Activated naive CD4-positive, alpha-beta T cell treated with anti-CD3 and anti-CD28 coated beads, Interleukin-2, amount 10 ng/mL, durations not matched to agents 7 days and 5 days (primary cell): ENCODE results near the gene SLC2A2.

Experiments
- CTCF ChIA-PET: fragments of 350-600 bp; sonication (Branson Sonifier 250); formaldehyde crosslinking; loops from one replicate; lab custom pipeline; 2021; ENCODE audit warnings: antibody characterized with exemption; lab: Charles Lee
- DNase-seq: peaks from one replicate; pipeline ENCODE4 v3.0.0-alpha.2; 2020
- H3K27ac Mint-ChIP-seq: one replicate; pipeline ENCODE4 v1.8.0; 2021; ENCODE audit warnings: mild to moderate bottlenecking, moderate library complexity, mixed read lengths
- H3K27me3 Mint-ChIP-seq: one replicate; pipeline ENCODE4 v1.8.0; 2021; ENCODE audit warnings: mild to moderate bottlenecking, mixed read lengths
- H3K36me3 Mint-ChIP-seq: one replicate; pipeline ENCODE4 v1.8.0; 2021; ENCODE audit warnings: mixed read lengths
- H3K4me1 Mint-ChIP-seq: one replicate; pipeline ENCODE4 v1.8.0; 2021; ENCODE audit warnings: mixed read lengths
- H3K4me3 Mint-ChIP-seq: one replicate; pipeline ENCODE4 v1.8.0; 2021; ENCODE audit warnings: mild to moderate bottlenecking, moderate library complexity, mixed read lengths
- H3K9me3 Mint-ChIP-seq: one replicate; pipeline ENCODE4 v1.8.0; 2021; ENCODE audit warnings: mixed read lengths

Gene SLC2A2

GRCh38 chr3:171013822-171014748 lies 12.4 kb downstream of the SLC2A2 start:
- DNase-seq: no peak
- no peak overlapping the region for H3K27ac Mint-ChIP-seq
- no peaks in the 10 kb centered on the region for H3K27me3 Mint-ChIP-seq
- no peak overlapping the region for H3K4me3 Mint-ChIP-seq
- CTCF ChIA-PET: interaction anchor here (0.7 to 1.2 kb wide), 3 partner anchors 10 to 1327 kb away, joined by 3 read pairs; no protein-coding TSS in a partner anchor
- H3K36me3 Mint-ChIP-seq: no peaks in the 10 kb centered on the region
- H3K4me1 Mint-ChIP-seq: no peaks in the 10 kb centered on the region
- H3K9me3 Mint-ChIP-seq: no peaks in the 10 kb centered on the region

GRCh38 chr3:171011873-171012336 lies 14.6 kb downstream of the SLC2A2 start:
- Mint-ChIP-seq H3K27me3 (no peaks in the 10 kb centered on the region), H3K36me3 (no peaks in the 10 kb centered on the region), H3K27ac (no peak overlapping the region), H3K9me3 (no peaks in the 10 kb centered on the region), H3K4me3 (no peak overlapping the region), H3K4me1 (no peaks in the 10 kb centered on the region)
- CTCF ChIA-PET: interaction anchor here (1.1 kb wide), 1 partner anchor 8 kb away, joined by 3 read pairs; no protein-coding TSS in a partner anchor
- no peak for DNase-seq

GRCh38 chr3:171011109-171011872 lies 15.2 kb downstream of the SLC2A2 start:
- no peaks in the 10 kb centered on the region for H3K4me1 Mint-ChIP-seq
- H3K36me3 Mint-ChIP-seq: no peaks in the 10 kb centered on the region
- CTCF ChIA-PET: interaction anchor here (1.1 kb wide), 1 partner anchor 9 kb away, joined by 3 read pairs; no protein-coding TSS in a partner anchor
- no peaks in the 10 kb centered on the region for H3K27me3 Mint-ChIP-seq
- no peak overlapping the region for H3K27ac Mint-ChIP-seq
- H3K9me3 Mint-ChIP-seq: no peaks in the 10 kb centered on the region
- H3K4me3 Mint-ChIP-seq: no peak overlapping the region
- DNase-seq: no peak

- Mint-ChIP-seq H3K4me3 (no peak overlapping the region), H3K4me1 (no peaks in the 10 kb centered on the region), H3K9me3 (no peaks in the 10 kb centered on the region), H3K27ac (no peak overlapping the region), H3K27me3 (no peaks in the 10 kb centered on the region), H3K36me3 (no peaks in the 10 kb centered on the region)
- CTCF ChIA-PET: no interaction called here
- no peak for DNase-seq
Observed at GRCh38 chr3:171007316-171007715, 19.2 kb downstream of the SLC2A2 start.

GRCh38 chr3:171005648-171006047 lies 20.9 kb downstream of the SLC2A2 start:
- no peak for DNase-seq
- CTCF ChIA-PET: no interaction called here
- Mint-ChIP-seq H3K4me3 (no peak overlapping the region), H3K9me3 (no peaks in the 10 kb centered on the region), H3K27me3 (no peaks in the 10 kb centered on the region), H3K27ac (no peak overlapping the region), H3K36me3 (no peaks in the 10 kb centered on the region), H3K4me1 (no peaks in the 10 kb centered on the region)

- H3K27me3 Mint-ChIP-seq: no peaks in the 10 kb centered on the region
- no peaks in the 10 kb centered on the region for H3K9me3 Mint-ChIP-seq
- H3K27ac Mint-ChIP-seq: no peak overlapping the region
- no peaks in the 10 kb centered on the region for H3K4me1 Mint-ChIP-seq
- no peak for DNase-seq
- no peak overlapping the region for H3K4me3 Mint-ChIP-seq
- CTCF ChIA-PET: no interaction called here
- no peaks in the 10 kb centered on the region for H3K36me3 Mint-ChIP-seq
Observed at GRCh38 chr3:171001957-171002694, 24.4 kb downstream of the SLC2A2 start.

GRCh38 chr3:171001250-171001893 lies 25.1 kb downstream of the SLC2A2 start:
- H3K27me3 Mint-ChIP-seq: no peaks in the 10 kb centered on the region

GRCh38 chr3:171000281-171000680 lies 26.2 kb downstream of the SLC2A2 start:
- Mint-ChIP-seq H3K36me3 (no peaks in the 10 kb centered on the region), H3K9me3 (no peaks in the 10 kb centered on the region), H3K4me1 (no peaks in the 10 kb centered on the region), H3K4me3 (no peak overlapping the region), H3K27me3 (no peaks in the 10 kb centered on the region), H3K27ac (no peak overlapping the region)
- DNase-seq: no peak
- CTCF ChIA-PET: no interaction called here

More at GRCh38 chr3:171001250-171001893, 25.1 kb downstream of the SLC2A2 start:
- no peak overlapping the region for H3K27ac Mint-ChIP-seq
- DNase-seq: no peak
- no peak overlapping the region for H3K4me3 Mint-ChIP-seq
- no peaks in the 10 kb centered on the region for H3K9me3 Mint-ChIP-seq
- no peaks in the 10 kb centered on the region for H3K36me3 Mint-ChIP-seq
- no peaks in the 10 kb centered on the region for H3K4me1 Mint-ChIP-seq
- CTCF ChIA-PET: no interaction called here

- CTCF ChIA-PET: no interaction called here
- Mint-ChIP-seq H3K27ac (no peak overlapping the region), H3K27me3 (no peaks in the 10 kb centered on the region), H3K36me3 (no peaks in the 10 kb centered on the region), H3K4me1 (no peaks in the 10 kb centered on the region), H3K9me3 (no peaks in the 10 kb centered on the region), H3K4me3 (no peak overlapping the region)
- DNase-seq: no peak
Observed at GRCh38 chr3:170999737-171000242, 26.7 kb downstream of the SLC2A2 start.

- H3K4me3 Mint-ChIP-seq: no peak overlapping the region
- no peaks in the 10 kb centered on the region for H3K4me1 Mint-ChIP-seq
- DNase-seq: no peak
- H3K27ac Mint-ChIP-seq: no peak overlapping the region
- no peaks in the 10 kb centered on the region for H3K9me3 Mint-ChIP-seq
- no peaks in the 10 kb centered on the region for H3K36me3 Mint-ChIP-seq
- H3K27me3 Mint-ChIP-seq: no peaks in the 10 kb centered on the region
- CTCF ChIA-PET: no interaction called here
Observed at GRCh38 chr3:170997961-170998913, 28.3 kb downstream of the SLC2A2 start.

- H3K9me3 Mint-ChIP-seq: no peaks in the 10 kb centered on the region
- no peaks in the 10 kb centered on the region for H3K4me1 Mint-ChIP-seq
- no peaks in the 10 kb centered on the region for H3K36me3 Mint-ChIP-seq
- H3K27ac Mint-ChIP-seq: no peak overlapping the region
- H3K4me3 Mint-ChIP-seq: no peak overlapping the region
- no peak for DNase-seq
- peaks cover 25% of the 10 kb centered on the region for H3K27me3 Mint-ChIP-seq
- CTCF ChIA-PET: no interaction called here
Observed at GRCh38 chr3:170992854-170993253, 33.7 kb downstream of the SLC2A2 start.

- peaks cover 25% of the 10 kb centered on the region for H3K27me3 Mint-ChIP-seq
- H3K36me3 Mint-ChIP-seq: no peaks in the 10 kb centered on the region
- no peaks in the 10 kb centered on the region for H3K9me3 Mint-ChIP-seq
- CTCF ChIA-PET: no interaction called here
- no peak for DNase-seq
- H3K27ac Mint-ChIP-seq: no peak overlapping the region
- H3K4me3 Mint-ChIP-seq: no peak overlapping the region
- no peaks in the 10 kb centered on the region for H3K4me1 Mint-ChIP-seq
Observed at GRCh38 chr3:170991664-170992063, 34.9 kb downstream of the SLC2A2 start.
